PFSK-1 (cell line): ENCODE data around the gene INS.

Experiments
- FOXP2 ChIP-seq: optimal IDR thresholded peaks from 2 replicates; pipeline ENCODE3; 2011; ENCODE audit warnings: borderline replicate concordance, control low read depth, inconsistent platforms; ENCODE audit not compliant: insufficient read depth; ENCODE audit errors: extremely low read length, extremely low read depth
- POLR2AphosphoS5 ChIP-seq: IDR thresholded peaks from 2 replicates; pipeline ENCODE4 v1.6.1; 2012; ENCODE audit warnings: low read depth, mild to moderate bottlenecking, control low read depth, low read length, moderate library complexity
- REST ChIP-seq, 2 experiments: IDR thresholded peaks; 2 replicates each; pipeline versions ENCODE4 v1.6.1 to v1.8.0; 2011 to 2012; ENCODE audit warnings: low read depth in 2 of 2, low read length in 2 of 2, control low read depth in 1 of 2, inconsistent platforms in 1 of 2, mild to moderate bottlenecking in 1 of 2, moderate library complexity in 1 of 2; ENCODE audit not compliant: insufficient read depth in 1 of 2
- SIN3A ChIP-seq: IDR thresholded peaks from 2 replicates; pipeline ENCODE4 v1.6.1; 2012; ENCODE audit warnings: mild to moderate bottlenecking, low read length, moderate library complexity, borderline replicate concordance; ENCODE audit not compliant: insufficient read depth
- TAF1 ChIP-seq: IDR thresholded peaks from 2 replicates; pipeline ENCODE4 v1.6.1; 2012; ENCODE audit warnings: low read length, control low read depth, borderline replicate concordance; ENCODE audit not compliant: insufficient read depth

- TF ChIP-seq POLR2AphosphoS5 = no peak
- TF ChIP-seq SIN3A = no peak
- TF ChIP-seq REST (IDR thresholded peaks at IDR 0.05; ENCODE audit: insufficient read depth in 1 of 2, low read depth in 2 of 2, low read length in 2 of 2) = no peak
- no peak for TF ChIP-seq TAF1
- no peak for TF ChIP-seq FOXP2
Measured at GRCh38 chr11:2156416-2157182, 4.4 kb downstream of the INS start.
